C4-2B (cell line): ENCODE data around the gene C8B.

Source experiments
- H3K27ac ChIP-seq: fragments of 450-650 bp; 2 replicates; pipeline ENCODE4 v1.5.1; 2017
- ZFX ChIP-seq: fragments of 450-650 bp; IDR thresholded peaks from 2 replicates; pipeline ENCODE4 v1.6.1; 2017
- TF ChIP-seq, protein P1 (sequence below): fragments of 450-650 bp; conservative IDR thresholded peaks from 2 replicates; pipeline ENCODE4 v1.5.1; 2017; ENCODE audit warnings: mild to moderate bottlenecking

Gene C8B

DNA sequence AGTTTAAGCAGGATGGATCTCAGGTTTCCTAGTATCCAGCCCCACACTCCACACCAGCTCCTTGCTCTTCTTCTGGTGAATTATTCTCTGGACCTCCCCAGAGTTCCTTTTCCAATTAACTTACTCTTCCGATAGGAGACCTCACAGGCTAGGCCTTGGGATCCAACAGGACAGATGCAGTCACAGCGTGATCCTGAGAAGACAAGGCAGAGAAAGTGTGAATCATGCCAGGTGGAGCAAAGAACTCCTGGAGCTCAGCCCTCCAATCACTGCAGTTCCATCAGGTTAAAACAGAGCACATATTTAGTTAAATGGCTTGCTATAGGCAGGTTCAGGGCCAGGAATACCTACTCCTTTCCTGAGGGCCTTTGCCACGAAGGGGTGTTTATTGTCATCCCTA is 34.1 kb downstream of the C8B start:
- no peak overlapping the region for H3K27ac ChIP-seq
- TF ChIP-seq, protein P1, sequence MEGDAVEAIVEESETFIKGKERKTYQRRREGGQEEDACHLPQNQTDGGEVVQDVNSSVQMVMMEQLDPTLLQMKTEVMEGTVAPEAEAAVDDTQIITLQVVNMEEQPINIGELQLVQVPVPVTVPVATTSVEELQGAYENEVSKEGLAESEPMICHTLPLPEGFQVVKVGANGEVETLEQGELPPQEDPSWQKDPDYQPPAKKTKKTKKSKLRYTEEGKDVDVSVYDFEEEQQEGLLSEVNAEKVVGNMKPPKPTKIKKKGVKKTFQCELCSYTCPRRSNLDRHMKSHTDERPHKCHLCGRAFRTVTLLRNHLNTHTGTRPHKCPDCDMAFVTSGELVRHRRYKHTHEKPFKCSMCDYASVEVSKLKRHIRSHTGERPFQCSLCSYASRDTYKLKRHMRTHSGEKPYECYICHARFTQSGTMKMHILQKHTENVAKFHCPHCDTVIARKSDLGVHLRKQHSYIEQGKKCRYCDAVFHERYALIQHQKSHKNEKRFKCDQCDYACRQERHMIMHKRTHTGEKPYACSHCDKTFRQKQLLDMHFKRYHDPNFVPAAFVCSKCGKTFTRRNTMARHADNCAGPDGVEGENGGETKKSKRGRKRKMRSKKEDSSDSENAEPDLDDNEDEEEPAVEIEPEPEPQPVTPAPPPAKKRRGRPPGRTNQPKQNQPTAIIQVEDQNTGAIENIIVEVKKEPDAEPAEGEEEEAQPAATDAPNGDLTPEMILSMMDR = no peak
- no peak for TF ChIP-seq ZFX

DNA sequence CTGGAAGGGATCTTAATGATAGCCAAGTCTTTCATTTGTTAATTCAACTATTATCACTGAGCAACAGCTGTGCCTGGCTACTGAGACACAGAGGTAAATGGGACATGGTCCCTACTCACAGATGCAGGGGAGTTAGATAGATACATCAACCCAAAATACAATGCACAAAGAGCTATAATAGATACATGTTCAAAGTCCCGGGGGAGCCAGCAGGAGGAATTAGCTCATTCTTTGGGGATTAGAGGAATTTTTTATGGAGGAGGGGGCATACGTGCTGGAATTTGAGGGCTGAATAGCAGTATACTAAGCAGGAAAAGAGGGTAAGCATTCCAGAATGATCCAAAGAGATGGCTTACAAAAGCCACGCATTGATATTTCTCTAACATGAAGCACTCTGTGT is 34.6 kb downstream of the C8B start:
- H3K27ac ChIP-seq = no peak overlapping the region
- TF ChIP-seq ZFX = no peak
- TF ChIP-seq, protein P1 = no peak

DNA sequence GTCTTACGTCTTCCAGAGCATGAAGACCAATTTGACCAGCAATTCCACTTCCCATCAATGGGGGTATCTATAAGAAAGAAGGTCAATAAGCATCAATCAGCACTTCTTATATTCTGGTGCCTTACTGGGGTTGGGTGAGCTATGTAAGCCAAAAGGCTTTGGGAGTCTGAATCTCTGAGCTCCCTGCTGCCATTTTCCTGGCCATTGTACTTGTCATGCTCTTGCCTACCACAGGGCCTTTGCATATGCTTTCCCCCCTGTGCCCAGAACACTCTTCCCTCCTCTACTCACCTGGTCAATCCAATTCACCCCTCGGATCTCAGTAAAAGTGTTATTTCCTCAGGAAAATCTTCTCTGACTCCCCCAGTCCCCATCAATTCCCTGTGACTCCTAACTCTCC is 36.3 kb downstream of the C8B start:
- no peak overlapping the region for H3K27ac ChIP-seq
- no peak for TF ChIP-seq ZFX

DNA sequence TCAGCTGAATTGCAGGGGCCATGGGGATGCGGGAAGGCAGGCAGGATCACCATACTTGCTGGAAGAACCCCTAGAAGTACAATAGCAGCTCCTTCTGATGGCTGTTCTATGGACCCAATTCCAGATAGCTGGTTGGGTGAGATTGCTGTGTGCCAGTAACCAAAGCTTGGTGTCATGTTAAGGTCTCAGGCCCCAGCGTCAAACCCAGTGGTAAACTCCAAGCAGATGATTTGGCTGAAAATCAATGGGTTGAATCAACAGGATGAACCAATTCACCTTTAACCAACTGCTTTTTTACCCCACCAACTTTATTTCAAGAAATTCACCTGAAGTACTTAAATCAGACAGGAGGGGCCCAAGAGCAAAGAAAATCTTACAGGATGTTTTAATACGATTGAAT is 37.8 kb downstream of the C8B start:
- H3K27ac ChIP-seq = no peak overlapping the region
- TF ChIP-seq ZFX = no peak
- TF ChIP-seq, protein P1 = no peak

DNA sequence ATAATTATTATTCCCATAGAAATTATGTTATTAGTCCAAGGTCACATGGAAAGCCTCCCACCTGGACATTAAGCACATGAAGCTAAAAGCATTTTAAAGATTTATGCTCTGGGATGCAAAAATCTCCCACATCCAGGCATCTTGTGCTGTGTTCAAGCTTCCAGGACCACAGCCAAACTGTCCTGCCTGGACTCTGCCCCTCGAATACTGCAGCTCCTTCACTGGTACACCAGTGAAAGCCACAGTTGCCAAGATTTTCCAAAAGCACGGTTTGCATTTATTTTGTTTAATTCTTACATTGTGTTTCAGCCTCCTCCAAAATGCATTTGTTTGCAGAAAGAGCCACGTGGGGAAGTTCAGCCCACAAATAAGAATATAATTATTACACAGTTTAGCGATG is 38.6 kb downstream of the C8B start:
- H3K27ac ChIP-seq = no peak overlapping the region
- TF ChIP-seq, protein P1 = no peak
- no peak for TF ChIP-seq ZFX

DNA sequence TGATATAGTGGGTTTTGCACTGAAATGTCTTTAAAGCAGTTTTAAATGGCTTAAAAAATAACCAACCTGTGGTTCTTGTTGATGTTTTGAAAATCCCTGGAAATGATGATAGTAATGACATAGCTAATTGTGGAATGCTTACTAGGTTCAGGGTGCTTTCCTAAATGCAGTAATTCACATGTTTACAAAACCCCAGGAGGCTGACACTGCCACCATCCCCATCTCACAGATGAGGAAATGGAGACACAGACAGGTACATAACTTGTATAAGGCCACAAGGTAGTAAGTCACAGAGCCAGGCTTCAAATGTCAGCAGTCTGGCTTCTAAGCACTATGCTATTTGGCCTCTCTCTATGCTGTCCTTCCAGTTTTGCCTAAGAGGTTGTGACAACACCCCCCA is 40.6 kb downstream of the C8B start:
- no peak overlapping the region for H3K27ac ChIP-seq
- no peak for TF ChIP-seq ZFX
- TF ChIP-seq, protein P1 = no peak

DNA sequence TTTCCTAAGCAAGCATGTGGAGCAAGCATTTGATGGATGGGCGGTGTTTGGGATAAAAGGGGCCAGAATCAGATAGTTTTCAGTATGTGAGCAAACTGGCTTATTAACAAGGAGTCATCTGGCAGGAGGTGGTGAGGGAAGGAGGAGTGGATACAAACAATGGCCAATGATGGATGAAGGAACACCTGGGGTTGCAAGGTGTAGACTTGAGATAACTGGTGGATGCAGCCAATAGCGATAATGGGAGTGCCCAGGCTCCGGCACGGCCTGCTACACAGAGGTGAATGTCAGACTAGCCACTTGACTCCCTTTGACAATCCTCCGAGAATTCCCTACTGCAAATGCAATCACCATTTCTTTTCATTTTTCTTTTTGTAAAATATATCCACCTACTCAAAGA is 41.7 kb downstream of the C8B start:
- TF ChIP-seq, protein P1 = no peak

DNA sequence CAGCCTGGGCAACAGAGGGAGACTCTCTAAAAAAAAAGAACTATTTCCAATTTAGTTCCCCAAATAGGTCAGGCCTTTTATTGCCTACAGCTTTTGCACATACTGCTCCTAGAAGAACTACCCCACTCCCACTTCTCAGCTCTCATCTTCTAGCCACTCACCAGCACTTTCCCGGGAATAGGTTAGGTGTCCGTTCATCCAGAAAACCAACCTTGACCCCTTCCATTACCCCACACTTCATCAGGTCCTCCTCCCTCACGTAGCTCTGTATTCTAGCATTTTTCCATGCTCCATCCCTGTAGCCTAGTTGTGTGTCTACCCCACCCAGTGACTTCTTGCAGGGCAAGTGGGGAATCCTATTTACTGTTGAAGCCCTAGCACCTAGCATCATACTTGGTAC is 42.6 kb downstream of the C8B start:
- TF ChIP-seq, protein P1 = no peak
- H3K27ac ChIP-seq = no peak overlapping the region

More for the DNA sequence above, 41.7 kb downstream of the C8B start:
- H3K27ac ChIP-seq = no peak overlapping the region
